ENCODE measurements around the gene ESR2. TPM values are rescaled to one million over a fixed set of nuclear protein-coding genes. Genes with fewer than 3 reads are reported as not detected.

ESR2 gene
- not detected for total RNA-seq

GRCh38 chr14:64293976-64294671 lies at the start of gene ESR2:
Gene ESR2 (minus strand): TSS chr14:64294371. CDS start chr14:64282985, 11,386 bp downstream.
- peak; percentile 22 to 45 (median 26) for DNase-seq

DNA sequence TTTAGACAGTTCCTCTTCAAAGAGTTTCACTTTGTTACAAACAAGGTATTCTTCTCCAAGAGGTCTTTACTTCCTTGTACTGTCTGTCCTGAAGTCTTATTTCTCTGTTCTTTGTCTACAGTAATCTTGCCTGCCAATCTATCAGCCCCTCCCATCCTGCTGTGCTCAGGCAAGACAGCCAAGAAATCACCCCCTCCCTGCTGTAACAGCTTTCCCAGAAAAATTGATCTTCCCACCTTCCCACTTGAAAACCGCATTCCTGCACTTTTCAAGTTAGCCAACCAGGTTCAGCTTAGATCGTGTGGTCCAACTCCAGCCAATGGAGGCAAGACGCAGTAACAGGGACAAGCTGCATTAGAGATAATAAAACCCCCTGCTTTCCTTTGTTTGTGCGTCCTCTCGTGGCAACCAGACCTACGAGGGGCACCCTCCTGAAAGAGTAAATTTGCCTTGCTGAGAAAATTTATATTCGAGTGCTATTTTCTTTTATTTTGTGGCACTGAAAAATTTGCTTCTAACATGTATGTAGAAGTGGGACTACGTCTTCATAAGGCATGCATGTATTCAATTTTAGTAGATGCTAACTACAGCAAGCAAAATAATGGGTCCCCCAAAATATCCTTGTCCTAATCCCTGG lies 46.5 kb upstream of the ESR2 start:
- TF ChIP-seq, protein P1, sequence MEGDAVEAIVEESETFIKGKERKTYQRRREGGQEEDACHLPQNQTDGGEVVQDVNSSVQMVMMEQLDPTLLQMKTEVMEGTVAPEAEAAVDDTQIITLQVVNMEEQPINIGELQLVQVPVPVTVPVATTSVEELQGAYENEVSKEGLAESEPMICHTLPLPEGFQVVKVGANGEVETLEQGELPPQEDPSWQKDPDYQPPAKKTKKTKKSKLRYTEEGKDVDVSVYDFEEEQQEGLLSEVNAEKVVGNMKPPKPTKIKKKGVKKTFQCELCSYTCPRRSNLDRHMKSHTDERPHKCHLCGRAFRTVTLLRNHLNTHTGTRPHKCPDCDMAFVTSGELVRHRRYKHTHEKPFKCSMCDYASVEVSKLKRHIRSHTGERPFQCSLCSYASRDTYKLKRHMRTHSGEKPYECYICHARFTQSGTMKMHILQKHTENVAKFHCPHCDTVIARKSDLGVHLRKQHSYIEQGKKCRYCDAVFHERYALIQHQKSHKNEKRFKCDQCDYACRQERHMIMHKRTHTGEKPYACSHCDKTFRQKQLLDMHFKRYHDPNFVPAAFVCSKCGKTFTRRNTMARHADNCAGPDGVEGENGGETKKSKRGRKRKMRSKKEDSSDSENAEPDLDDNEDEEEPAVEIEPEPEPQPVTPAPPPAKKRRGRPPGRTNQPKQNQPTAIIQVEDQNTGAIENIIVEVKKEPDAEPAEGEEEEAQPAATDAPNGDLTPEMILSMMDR (IDR thresholded peaks at IDR 0.05), result no peak
- TF ChIP-seq POLR2A (IDR thresholded peaks at IDR 0.05), result no peak
- no peaks in the 10 kb centered on the region for H3K27me3 ChIP-seq
- no peak overlapping the region for H3K27ac ChIP-seq
- intact Hi-C loops (cut with DNase I), result no loop called here
- DNase-seq, result no peak
- no peaks in the 10 kb centered on the region for H3K9me3 ChIP-seq
- peaks cover 16% of the 10 kb centered on the region for H3K4me1 ChIP-seq
- WGBS, 2 donors, result 90 to 94% methylated on average over 8 of the region's 8 CpGs
- no peaks in the 10 kb centered on the region for H3K36me3 ChIP-seq (replicated peaks in 1 of 2; ENCODE audit: insufficient read depth in 1 of 2, low read depth in 2 of 2)
- no peak overlapping the region for H3K4me3 ChIP-seq
- ATAC-seq, result no peak

More at GRCh38 chr14:64293976-64294671, at the start of gene ESR2:
- H3K4me1 ChIP-seq, result peaks cover 19% of the 10 kb centered on the region
- intact Hi-C loops (cut with DNase I), result no loop called here
- H3K9me3 ChIP-seq, result no peaks in the 10 kb centered on the region
- no peak within 1 kb of the TSS for H3K27ac ChIP-seq
- WGBS, 2 donors, result 0 to 1% methylated on average over 12 to 49 of the region's 49 CpGs
- no peaks in the 10 kb centered on the region for H3K27me3 ChIP-seq
- ATAC-seq, result peak; percentile 65
- no peaks in the 10 kb centered on the region for H3K36me3 ChIP-seq (replicated peaks in 1 of 2; ENCODE audit: insufficient read depth in 1 of 2, low read depth in 2 of 2)
- H3K4me3 ChIP-seq, result peak within 1 kb of the TSS in 1 of 2 donors; percentile 44
- TF ChIP-seq, protein P1 (IDR thresholded peaks at IDR 0.05), result peak in 3 of 7 experiments; percentile 9 to 26 (median 22)
- no peak for TF ChIP-seq POLR2A (IDR thresholded peaks at IDR 0.05)

DNA sequence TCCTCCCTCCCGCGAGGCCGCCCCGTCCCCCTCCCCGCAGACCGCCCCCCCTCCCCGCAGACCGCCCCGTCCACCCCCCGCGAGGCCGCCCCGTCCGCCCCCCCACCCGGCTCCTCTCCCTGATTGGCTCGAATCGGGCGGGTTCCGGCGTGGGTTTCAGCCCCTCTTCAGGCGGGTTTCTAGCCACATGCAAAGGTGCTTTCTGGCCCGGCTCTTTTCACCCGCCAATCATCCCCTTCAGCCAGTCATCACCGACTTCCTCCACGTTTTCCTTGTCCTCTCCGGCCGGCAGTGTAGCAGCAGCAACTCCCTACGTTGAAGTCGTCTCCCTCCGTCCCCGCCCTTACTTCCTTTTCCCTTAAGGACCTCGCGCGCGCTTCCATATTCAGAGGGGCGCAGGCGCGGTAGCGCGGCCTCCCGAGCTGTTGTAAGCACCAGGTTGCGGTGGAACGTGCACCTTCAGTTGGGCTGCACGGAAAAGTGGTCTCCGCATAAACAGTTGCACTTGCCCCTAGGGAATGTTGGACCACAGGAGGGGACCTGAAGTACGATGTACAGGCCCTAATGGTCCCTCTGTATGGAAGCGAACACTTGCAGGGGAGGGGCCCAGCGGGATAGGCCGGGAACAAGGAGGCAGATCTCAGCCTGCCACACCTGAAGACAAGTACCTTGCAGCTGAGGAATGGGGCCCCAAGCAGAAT lies 44.6 kb upstream of the ESR2 start:
- H3K36me3 ChIP-seq (replicated peaks in 1 of 2; ENCODE audit: insufficient read depth in 1 of 2, low read depth in 2 of 2), result no peaks in the 10 kb centered on the region
- H3K9me3 ChIP-seq, result no peaks in the 10 kb centered on the region
- H3K27ac ChIP-seq, result peak overlapping the region; percentile 92 to 95 (median 94)
- peak overlapping the region; percentile 60 to 82 for H3K4me3 ChIP-seq
- TF ChIP-seq POLR2A (IDR thresholded peaks at IDR 0.05), result peak; percentile 65 to 91 (median 89)
- TF ChIP-seq, protein P1 (IDR thresholded peaks at IDR 0.05), result peak in 1 of 7 experiments; percentile 13
- peak; percentile 95 for ATAC-seq
- 0 to 3% methylated on average over 34 to 38 of the region's 49 CpGs for WGBS, 2 donors
- H3K4me1 ChIP-seq, result peaks cover 16% of the 10 kb centered on the region
- no peaks in the 10 kb centered on the region for H3K27me3 ChIP-seq
- DNase-seq, result peak; percentile 96 to 99 (median 97)
- intact Hi-C loops (cut with DNase I), result no loop called here

GRCh38 chr14:64337888-64338615 lies 43.9 kb upstream of the ESR2 start:
- TF ChIP-seq, protein P1 (IDR thresholded peaks at IDR 0.05), result no peak
- TF ChIP-seq POLR2A (IDR thresholded peaks at IDR 0.05), result peak; percentile 44 to 77 (median 66)
- Histone ChIP-seq H3K9me3 (no peaks in the 10 kb centered on the region), H3K27me3 (no peaks in the 10 kb centered on the region), H3K4me1 (peaks cover 16% of the 10 kb centered on the region), H3K4me3 (peak overlapping the region; percentile 60 to 82), H3K27ac (peak overlapping the region; percentile 92 to 95 (median 94)), H3K36me3 (replicated peaks in 1 of 2; ENCODE audit: insufficient read depth in 1 of 2, low read depth in 2 of 2) (no peaks in the 10 kb centered on the region)
- intact Hi-C loops (cut with DNase I), result no loop called here
- peak; percentile 64 for ATAC-seq
- WGBS, 2 donors, result 0% methylated on average over 22 to 49 of the region's 49 CpGs
- peak; percentile 59 to 65 (median 64) for DNase-seq

Measured in body of pancreas (tissue), 4 donors.